ENCODE data around the gene CEBPZOS. TPM values are rescaled to one million over a fixed set of nuclear protein-coding genes. Genes with fewer than 3 reads are reported as not detected.

The CEBPZOS gene
- total and polyA plus RNA-seq, 2 of the 8 experiments (the other 6 are each of a cell fraction or from before 2014, with no cell fraction given), result 27.3 to 43.5 TPM

DNA sequence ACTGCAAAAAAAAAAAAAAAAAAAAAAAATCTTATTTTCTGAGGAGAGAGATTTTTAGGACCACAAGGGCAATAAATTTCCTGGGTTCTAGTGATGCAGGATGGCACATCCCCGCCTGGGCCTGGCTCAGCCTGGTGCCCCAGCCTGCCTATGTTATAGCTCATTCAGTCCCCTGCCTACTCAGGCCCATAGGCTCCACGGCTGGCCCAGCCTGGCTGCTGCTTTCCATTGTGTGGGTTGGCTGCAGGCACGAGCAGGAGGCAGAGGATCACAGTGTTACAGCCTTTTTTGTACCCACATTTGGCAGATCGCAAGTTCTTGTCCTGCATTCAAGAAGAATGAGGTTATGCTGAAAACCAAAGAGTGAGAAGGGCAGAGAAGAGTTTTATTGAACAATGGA lies 5.0 kb upstream of the CEBPZOS start:
- Histone ChIP-seq H2BK15ac (ENCODE audit: low read length) (peak overlapping the region; percentile 37; the same call in 1 of the 2 replicates), H3K14ac (ENCODE audit: insufficient read length) (no peak overlapping the region), H3K4me3 (ENCODE audit: extremely low read depth in 1 of 4, insufficient read depth in 2 of 4, low read depth in 3 of 4, low read length in 4 of 4) (no peak overlapping the region), H3K18ac (ENCODE audit: extremely low read depth, low read length) (peak overlapping the region; percentile 19; the same call in 1 of the 2 replicates), H2AFZ (ENCODE audit: low read length) (no peak overlapping the region), H3K4me2 (ENCODE audit: insufficient read depth in 1 of 2, low read depth in 2 of 2, low read length in 2 of 2) (no peak overlapping the region), H3K9ac (replicated peaks in 1 of 4; ENCODE audit: extremely low read depth in 1 of 4, low read depth in 3 of 4, low read length in 3 of 4) (no peak overlapping the region; a peak in 2 of 7 replicates), H3K79me1 (ENCODE audit: low read depth, low read length) (no peaks in the 10 kb centered on the region), H2BK5ac (ENCODE audit: low read depth, low read length) (peak overlapping the region; percentile 67; the same call in 1 of the 2 replicates), H4K20me1 (replicated peaks in 1 of 2; ENCODE audit: control insufficient read depth in 1 of 2, insufficient read depth in 2 of 2, low read length in 2 of 2) (no peaks in the 10 kb centered on the region), H2BK120ac (replicated peaks; ENCODE audit: low read depth, low read length) (peak overlapping the region; percentile 83), H4K5ac (ENCODE audit: insufficient read length, low read depth, low read length) (peak overlapping the region; percentile 65), H3K4me1 (replicated peaks in 1 of 4; ENCODE audit: control insufficient read depth in 3 of 4, insufficient read depth in 4 of 4, low read length in 3 of 4) (peaks cover 14 to 25% (median 16%) of the 10 kb centered on the region in 4 experiments), H3K27ac (ENCODE audit: low read depth, low read length) (no peak overlapping the region; the same call in 1 of the 2 replicates), H2BK12ac (ENCODE audit: low read depth, low read length) (peak overlapping the region; percentile 72), H3K9me3 (ENCODE audit: insufficient read depth in 2 of 2, low read depth in 1 of 2, low read length in 1 of 2) (no peaks in the 10 kb centered on the region), H4K91ac (replicated peaks; ENCODE audit: insufficient read length, low read length) (peak overlapping the region; percentile 93), H3K23me2 (ENCODE audit: low read depth, low read length) (0 out of 2 replicates have a peak, but pooled peaks cover 2% of the 10 kb centered on the region), H3K27me3 (replicated peaks in 1 of 4; ENCODE audit: control insufficient read depth in 3 of 4, extremely low read depth in 1 of 4, insufficient read depth in 3 of 4, low read length in 3 of 4) (no peaks in the 10 kb centered on the region), H3K56ac (replicated peaks; ENCODE audit: insufficient read length, low read depth, low read length) (no peak overlapping the region), H3K23ac (ENCODE audit: insufficient read length) (no peak overlapping the region), H3K4ac (replicated peaks; ENCODE audit: insufficient read length, low read depth, low read length) (no peak overlapping the region), H3K36me3 (ENCODE audit: control insufficient read depth in 2 of 4, insufficient read depth in 4 of 4, low read length in 3 of 4) (no peaks in the 10 kb centered on the region), H2AK5ac (ENCODE audit: low read depth, low read length) (peak overlapping the region; percentile 79; the same call in 1 of the 2 replicates), H2BK20ac (ENCODE audit: low read length) (peak overlapping the region; percentile 89; the same call in 1 of the 2 replicates), H3K79me2 (ENCODE audit: control insufficient read depth in 1 of 2, insufficient read depth in 2 of 2, low read length in 2 of 2) (no peaks in the 10 kb centered on the region), H4K8ac (ENCODE audit: extremely low read depth, insufficient read depth, low read length) (no peak overlapping the region)
- ChIA-PET POLR2A (ENCODE audit: partially characterized antibody) (interaction anchor here (0.6 to 5.2 kb wide), 6 partner anchors 10 to 40 kb away, joined by 3 to 26 read pairs (median 5); partner anchors contain the start of genes CEBPZ and NDUFAF7), CTCF (ENCODE audit: partially characterized antibody) (interaction anchor here (1.0 to 8.8 kb wide), 6 partner anchors 10 to 73 kb away, joined by 3 to 48 read pairs (median 12); no protein-coding TSS in a partner anchor)
- DNase-seq (ENCODE audit: low read depth in 1 of 2, low spot score in 2 of 2) (no peak), FAIRE-seq (no peak)
- WGBS, 2 experiments (ENCODE audit: extremely low coverage in 1 of 2, insufficient coverage in 1 of 2, insufficient read length in 1 of 2, insufficient replicate concordance in 2 of 2, low coverage in 1 of 2, low lambda C conversion rate in 2 of 2, missing lambda C conversion rate in 1 of 2), result 78% methylated on average over 4 of the region's 4 CpGs; no CpG with 5 or more reads in 1 of the 2 experiments
- TF ChIP-seq SRF (IDR thresholded peaks at IDR 0.05; ENCODE audit: low read depth, low read length), result no peak
- TF ChIP-seq SP1 (IDR thresholded peaks at IDR 0.05; ENCODE audit: low read depth, low read length), result no peak
- TF ChIP-seq YY1 (IDR thresholded peaks at IDR 0.05; ENCODE audit: low read depth, low read length), result no peak
- TF ChIP-seq TAF1 (IDR thresholded peaks at IDR 0.05; ENCODE audit: low read depth, low read length), result no peak
- TF ChIP-seq TEAD4 (IDR thresholded peaks at IDR 0.05; ENCODE audit: low read depth, low read length), result no peak

Data from H1 (cell line).